Uterus (tissue), 2 donors: ENCODE data around the gene SIPA1.

Experiments used
- CTCF ChIP-seq, 4 experiments: fragments of 200-600 bp in 2 of 4; fragments of 450-650 bp in 2 of 4; sonication (generic) in 2 of 4; IDR thresholded peaks; one replicate each; pipeline ENCODE4 v1.5.1; 2016 to 2019; ENCODE audit warnings: antibody characterized with exemption in 4 of 4, mild to moderate bottlenecking in 2 of 4, moderate library complexity in 1 of 4
- POLR2A ChIP-seq, 2 donors: fragments of 450-650 bp; IDR thresholded peaks; one replicate each; pipeline ENCODE4 v1.6.1; 2016; ENCODE audit warnings: antibody characterized with exemption in 2 of 2, mild to moderate bottlenecking in 1 of 2, moderate library complexity in 1 of 2

GRCh38 chr11:65692367-65692766, 54.5 kb downstream of the SIPA1 start:
- no peak for TF ChIP-seq CTCF (IDR thresholded peaks at IDR 0.05)
- TF ChIP-seq POLR2A (IDR thresholded peaks at IDR 0.05): no peak
